Activated CD4-positive, CD25-positive, alpha-beta regulatory T cell treated with anti-CD3 and anti-CD28 coated beads, Interleukin-2, amount 50 U/mL, for 24 hours (primary cell): ENCODE results near the gene LRGUK.
"Not testable (repeated sequence)": the region's sequence is repeated elsewhere in the genome, so short reads cannot be mapped to it uniquely, and the experiment has no call there.

Source experiments
- ATAC-seq, 2 donors: fragments of 150-1000 bp; cut with Tn5 transposase; one replicate each; pipeline ENCODE4 v1.10.0; 2021; ENCODE audit warnings: mild to moderate bottlenecking in 1 of 2, moderate library complexity in 1 of 2

The LRGUK gene

GRCh38 chr7:134188311-134188710 is 61.2 kb downstream of the LRGUK start:
- no peak for ATAC-seq

DNA sequence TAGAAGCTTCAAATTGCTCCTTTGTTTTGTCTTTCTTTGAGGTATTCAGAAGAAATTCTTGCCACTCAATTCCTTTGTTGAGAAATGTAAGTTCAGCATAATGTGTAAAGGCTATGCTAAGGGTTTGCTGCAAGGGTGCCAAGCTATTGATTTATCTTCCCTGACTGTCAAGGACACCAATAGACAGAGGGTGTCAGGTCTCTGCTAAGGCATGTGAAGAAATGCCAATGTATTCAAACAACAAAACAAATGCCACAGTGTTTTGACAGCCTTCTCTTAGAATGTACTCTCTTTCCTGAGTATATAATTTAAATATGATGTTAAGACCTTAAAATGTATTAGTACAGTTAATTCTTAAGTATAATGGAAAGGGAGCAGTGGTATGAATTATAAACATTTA is 62.4 kb downstream of the LRGUK start:
- ATAC-seq: no peak

DNA sequence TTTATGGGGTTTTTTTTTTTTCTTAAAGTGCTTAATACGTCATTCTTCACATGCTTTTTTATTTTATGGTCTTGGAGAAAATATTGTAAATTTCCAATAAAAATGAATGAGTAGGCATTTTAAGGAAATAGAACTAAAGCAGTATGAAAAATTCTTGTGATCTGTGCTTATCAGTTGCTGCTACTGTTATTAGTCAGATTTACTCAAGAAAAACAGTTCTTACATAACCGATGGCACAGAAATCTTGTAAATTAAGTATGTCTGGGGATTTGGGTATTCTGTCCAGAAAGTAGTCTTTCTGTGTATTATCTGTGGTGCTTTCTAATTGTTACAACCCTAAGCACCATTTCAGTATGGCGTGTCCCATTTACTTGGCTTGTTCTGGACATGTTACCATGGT is 64.7 kb downstream of the LRGUK start:
- no peak for ATAC-seq

DNA sequence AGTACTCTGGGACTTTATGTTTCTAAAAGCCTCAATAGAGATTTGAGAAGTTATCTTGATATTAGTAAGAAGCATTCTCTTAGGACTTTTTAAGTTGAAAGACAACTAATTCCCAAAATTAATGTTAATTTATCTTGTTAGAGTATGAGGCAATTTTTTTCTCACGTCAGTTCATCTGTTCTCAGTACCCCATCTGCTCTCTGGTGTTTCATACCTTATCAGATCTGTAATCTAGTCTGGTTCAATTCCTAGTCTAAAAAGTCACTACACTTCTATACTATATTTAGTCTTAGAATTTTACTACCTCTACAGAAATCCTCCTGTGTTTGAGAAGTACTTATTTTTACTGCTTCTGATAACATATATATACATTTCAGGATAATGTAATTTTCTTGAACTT is 66.1 kb downstream of the LRGUK start:
- no peak for ATAC-seq

DNA sequence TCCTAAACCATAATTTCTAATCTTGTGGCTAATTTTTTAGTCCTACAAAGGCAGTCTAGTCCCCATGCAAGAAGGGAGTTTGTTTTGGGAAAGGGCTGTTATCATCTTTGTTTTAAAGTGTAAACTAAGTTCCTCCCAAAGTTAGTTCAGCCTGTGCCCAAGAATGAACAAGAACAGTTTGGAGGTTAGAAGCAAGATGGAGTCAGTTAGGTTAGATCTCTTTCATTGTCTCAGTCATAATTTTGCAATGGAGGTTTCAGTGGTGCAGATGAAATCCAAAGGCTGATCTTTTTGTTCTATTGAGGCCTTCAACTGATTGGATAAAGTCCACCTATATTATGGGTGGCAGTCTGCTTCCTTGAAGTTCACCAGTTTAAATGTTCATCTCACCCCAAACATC is 68.1 kb downstream of the LRGUK start:
- ATAC-seq: no peak

- ATAC-seq: no peak
Measured at GRCh38 chr7:134196439-134196838, 69.3 kb downstream of the LRGUK start.

GRCh38 chr7:134197345-134197744 is 70.2 kb downstream of the LRGUK start:
- ATAC-seq: no peak

- ATAC-seq: no peak
Measured at GRCh38 chr7:134200970-134201369, 73.8 kb downstream of the LRGUK start.

- ATAC-seq: no peak
Measured at GRCh38 chr7:134201569-134202261, 74.6 kb downstream of the LRGUK start.

GRCh38 chr7:134203186-134203889 is 76.2 kb downstream of the LRGUK start:
- no peak for ATAC-seq

DNA sequence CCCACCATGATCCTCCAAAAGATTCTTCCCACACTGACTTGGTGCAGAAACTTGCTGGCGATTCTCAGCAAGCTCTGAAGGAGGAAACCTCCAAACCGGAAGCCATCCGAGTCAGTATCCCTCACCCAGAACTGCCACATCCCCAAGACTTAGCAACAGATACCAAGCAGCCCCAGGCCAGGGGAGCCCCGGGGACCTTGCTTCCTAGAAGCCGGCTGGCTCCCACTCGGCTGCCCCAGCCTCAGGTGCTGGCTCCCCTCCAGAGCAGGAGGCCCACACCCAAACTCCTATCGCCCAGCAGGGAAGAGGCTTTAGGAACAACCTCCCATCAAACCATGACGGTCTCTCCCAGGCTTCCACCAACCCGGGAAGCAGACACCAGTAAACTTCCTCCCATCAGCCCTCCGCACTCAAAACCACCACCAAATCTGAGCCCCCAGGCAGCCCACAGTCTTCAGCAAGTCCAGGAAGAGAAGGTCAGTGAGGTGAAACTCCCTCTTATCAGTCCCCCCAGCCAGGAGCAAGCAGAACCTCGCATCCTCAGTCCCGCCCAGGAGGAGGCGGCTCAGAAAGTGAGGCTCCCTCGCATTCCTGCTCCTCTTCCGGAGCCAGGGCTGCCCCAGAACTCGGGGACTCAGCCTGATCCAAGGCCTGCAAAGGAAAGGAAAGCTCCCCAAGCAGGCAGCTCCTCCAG is 82.3 kb downstream of the LRGUK start:
- no peak for ATAC-seq

GRCh38 chr7:134210227-134210626 is 83.1 kb downstream of the LRGUK start:
- ATAC-seq: no peak

- peak in 1 of 2 donors; percentile 28 for ATAC-seq
Measured at GRCh38 chr7:134210976-134211663, 84.0 kb downstream of the LRGUK start.

DNA sequence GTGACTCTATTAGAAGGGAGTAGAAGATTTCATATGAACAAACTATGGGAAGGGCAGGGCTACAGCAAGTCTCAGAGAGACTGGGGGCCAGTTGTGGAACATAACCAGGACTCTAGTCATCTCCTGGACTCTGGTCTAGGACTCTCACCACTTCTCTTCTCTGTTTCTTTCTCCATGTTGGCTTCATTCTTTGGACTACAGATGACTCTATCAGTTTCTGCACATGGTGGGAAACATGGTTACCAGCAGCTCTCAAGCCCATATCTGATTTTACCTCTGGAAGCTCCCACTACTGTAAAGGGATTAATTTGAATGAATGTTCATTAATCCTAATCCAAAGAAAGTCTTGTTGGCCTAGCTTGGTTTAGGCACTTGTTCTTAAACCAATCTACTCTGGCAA is 84.7 kb downstream of the LRGUK start:
- ATAC-seq: no peak

DNA sequence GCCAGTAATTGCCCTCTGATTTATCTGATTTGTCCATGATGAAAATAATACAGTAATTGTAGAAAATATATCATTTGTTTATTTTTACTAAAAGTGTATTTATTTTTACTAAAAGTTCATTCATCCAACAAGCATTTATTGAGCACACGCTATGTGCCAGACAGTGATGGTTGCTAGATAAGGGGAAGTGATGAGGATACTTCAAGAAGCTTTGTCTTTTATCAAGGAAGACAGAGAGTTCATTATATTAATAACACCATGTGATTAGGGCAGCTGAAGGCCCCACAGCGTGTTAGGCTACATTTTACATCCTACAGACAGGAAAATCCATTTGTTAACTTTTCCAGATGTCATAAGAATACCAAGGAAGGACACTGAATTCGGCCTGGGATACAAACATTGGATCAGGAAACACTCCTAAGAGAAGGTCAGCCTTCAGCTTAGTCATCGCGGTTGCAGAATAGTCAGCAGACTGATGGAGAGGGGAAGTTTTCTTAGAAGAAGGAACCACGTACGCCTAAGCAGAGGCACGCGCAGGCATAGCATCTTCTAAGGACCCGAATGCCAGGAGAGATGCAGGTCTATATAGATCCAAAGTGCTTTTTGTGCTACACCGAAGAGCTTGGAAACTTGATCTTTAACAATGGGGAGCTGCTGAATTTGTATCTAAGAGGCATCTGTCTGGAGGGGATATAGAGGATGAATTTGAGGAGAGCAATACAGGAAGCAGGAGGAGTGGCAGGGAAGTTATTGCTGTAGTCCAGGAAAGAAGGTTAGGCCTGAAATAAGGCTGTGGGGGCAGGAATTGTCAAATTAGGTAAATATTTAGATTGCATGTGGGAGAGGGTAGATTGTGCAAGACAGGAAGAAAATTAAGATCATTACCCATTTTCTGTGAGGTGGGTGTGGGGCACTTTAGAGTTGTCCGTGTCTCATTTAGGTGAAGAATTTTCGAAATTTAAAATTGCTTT is 85.7 kb downstream of the LRGUK start:
- no peak for ATAC-seq

GRCh38 chr7:134220236-134220635 is 93.1 kb downstream of the LRGUK start:
- ATAC-seq: no peak

DNA sequence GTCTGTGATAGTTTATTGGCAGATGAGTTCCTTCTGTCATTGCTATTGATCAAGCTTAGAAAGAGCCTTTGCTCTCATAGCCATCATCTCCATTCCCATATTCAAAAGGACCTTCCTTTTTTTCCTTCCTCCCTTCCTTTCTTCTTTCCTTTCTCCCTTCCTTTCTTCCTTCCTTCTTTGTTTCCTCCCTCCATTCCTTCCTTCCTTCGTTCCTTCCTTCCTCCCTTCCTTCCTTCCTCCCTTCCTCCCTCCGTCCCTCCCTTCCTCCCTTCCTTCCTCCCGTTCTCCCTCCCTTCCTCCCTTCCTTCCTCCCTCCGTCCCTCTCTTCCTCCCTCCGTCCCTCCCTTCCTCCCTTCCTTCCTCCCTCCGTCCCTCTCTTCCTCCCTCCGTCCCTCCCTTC is 104.2 kb downstream of the LRGUK start:
- not testable (repeated sequence) for ATAC-seq

DNA sequence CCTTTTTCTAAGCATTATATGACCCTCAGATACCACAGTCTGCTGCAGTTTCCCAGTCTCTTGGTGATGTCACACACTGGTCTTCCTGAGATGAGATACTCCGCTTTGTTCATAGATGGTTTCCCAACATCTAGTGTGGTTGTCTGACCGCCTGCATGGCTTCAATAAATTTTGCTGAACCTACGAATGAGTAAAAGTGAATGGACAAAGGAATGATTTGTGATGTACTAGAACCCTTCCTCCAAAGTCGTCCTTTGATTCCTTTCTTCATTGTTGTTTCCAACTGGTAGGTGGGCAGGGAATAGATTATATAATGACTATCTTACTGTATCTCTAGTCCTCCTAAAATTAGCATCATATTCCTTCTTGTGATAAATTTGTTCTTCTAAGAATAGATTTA is 107.1 kb downstream of the LRGUK start:
- ATAC-seq: no peak

- no peak for ATAC-seq
Measured at GRCh38 chr7:134245253-134245652, 118.1 kb downstream of the LRGUK start.

GRCh38 chr7:134246347-134246746 is 119.2 kb downstream of the LRGUK start:
- ATAC-seq: no peak

DNA sequence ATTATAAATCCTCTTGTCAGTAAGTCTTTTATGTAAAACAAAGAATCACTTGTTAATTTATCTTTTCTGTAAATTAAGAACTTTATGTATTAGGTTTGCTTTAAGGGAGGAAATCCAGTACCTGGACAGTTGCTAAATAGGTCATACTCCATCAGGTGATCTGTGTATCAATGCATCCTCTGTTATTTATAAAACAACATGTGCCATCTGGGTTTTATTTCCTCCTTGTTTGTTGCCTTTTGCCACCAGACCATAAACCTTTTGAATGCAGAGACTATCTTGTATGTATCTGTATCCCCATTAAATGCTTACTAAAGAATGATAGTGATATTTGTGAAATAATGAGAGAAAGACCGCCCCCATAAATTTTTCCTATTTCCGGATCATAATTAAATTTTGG is 119.6 kb downstream of the LRGUK start:
- no peak for ATAC-seq

DNA sequence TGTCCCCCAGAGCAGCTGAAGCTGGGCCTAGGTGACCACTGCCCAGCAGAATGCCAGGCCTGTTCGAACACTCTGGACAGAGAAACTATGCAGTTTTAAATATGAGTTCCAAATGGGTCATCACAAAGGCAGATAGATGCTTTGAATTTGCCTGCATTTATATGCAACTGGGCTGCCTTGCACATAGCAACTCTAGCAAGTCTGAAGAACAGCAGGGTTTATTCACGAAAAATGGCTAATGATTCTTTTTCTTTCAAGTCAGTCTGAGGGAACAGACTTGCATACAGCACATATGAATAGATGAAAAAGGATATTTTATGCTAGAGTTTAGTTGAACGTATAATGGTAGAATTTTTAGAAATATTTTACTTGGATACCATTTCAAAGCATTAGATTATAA is 121.1 kb downstream of the LRGUK start:
- no peak for ATAC-seq
